Stimulated activated CD8-positive, alpha-beta memory T cell treated with anti-CD3 and anti-CD28 coated beads, Interleukin-4, amount 100 ng/mL, for 24 hours (primary cell): Measurements from ENCODE around the gene FRMD3.

ENCODE experiments used
- DNase-seq: peaks from one replicate; pipeline ENCODE4 v3.0.0-alpha.2; 2020; ENCODE audit warnings: low read depth

The FRMD3 gene

GRCh38 chr9:83330207-83331196, 207.7 kb downstream of the FRMD3 start:
- no peak for DNase-seq

- DNase-seq: no peak
Observed at GRCh38 chr9:83327750-83328622, 210.2 kb downstream of the FRMD3 start.

GRCh38 chr9:83327323-83327722, 210.9 kb downstream of the FRMD3 start:
- DNase-seq: no peak

- no peak for DNase-seq
Observed at GRCh38 chr9:83323148-83323547, 215.1 kb downstream of the FRMD3 start.

GRCh38 chr9:83322438-83322837, 215.8 kb downstream of the FRMD3 start:
- no peak for DNase-seq

GRCh38 chr9:83317244-83317643, 221.0 kb downstream of the FRMD3 start:
- no peak for DNase-seq

- DNase-seq: no peak
Observed at GRCh38 chr9:83315649-83316048, 222.6 kb downstream of the FRMD3 start.

GRCh38 chr9:83313781-83314180, 224.4 kb downstream of the FRMD3 start:
- no peak for DNase-seq

GRCh38 chr9:83312537-83312936, 225.7 kb downstream of the FRMD3 start:
- DNase-seq: no peak

GRCh38 chr9:83307066-83307724, 231.0 kb downstream of the FRMD3 start:
- no peak for DNase-seq

- DNase-seq: no peak
Observed at GRCh38 chr9:83304686-83305085, 233.5 kb downstream of the FRMD3 start.

GRCh38 chr9:83299571-83299970, 238.6 kb downstream of the FRMD3 start:
- DNase-seq: no peak

GRCh38 chr9:83299094-83299493, 239.1 kb downstream of the FRMD3 start:
- DNase-seq: no peak

GRCh38 chr9:83296123-83296522, 242.1 kb downstream of the FRMD3 start:
- no peak for DNase-seq

- no peak for DNase-seq
Observed at GRCh38 chr9:83294816-83295215, 243.4 kb downstream of the FRMD3 start.

GRCh38 chr9:83291196-83291595, 247.0 kb downstream of the FRMD3 start:
- no peak for DNase-seq

GRCh38 chr9:83290692-83291091, 247.5 kb downstream of the FRMD3 start:
- DNase-seq: no peak

- no peak for DNase-seq
Observed at GRCh38 chr9:83287021-83287420, 251.2 kb downstream of the FRMD3 start.

GRCh38 chr9:83285445-83286225, 252.6 kb downstream of the FRMD3 start:
- DNase-seq: no peak

- no peak for DNase-seq
Observed at GRCh38 chr9:83284746-83285145, 253.5 kb downstream of the FRMD3 start.

- DNase-seq: no peak
Observed at GRCh38 chr9:83283528-83283927, 254.7 kb downstream of the FRMD3 start.
